Smooth muscle cell of the brain vasculature (primary cell): ENCODE results near the gene UBAP2L.
"Not testable (repeated sequence)": the region's sequence is repeated elsewhere in the genome, so short reads cannot be mapped to it uniquely, and the experiment has no call there.

ENCODE experiments used
- DNase-seq: peaks from one replicate; pipeline ENCODE4 v3.0.0-alpha.2; 2012; ENCODE audit warnings: low read depth, low spot score

Gene UBAP2L

GRCh38 chr1:154198756-154199562, 21.8 kb upstream of the UBAP2L start:
- DNase-seq, result no peak

DNA sequence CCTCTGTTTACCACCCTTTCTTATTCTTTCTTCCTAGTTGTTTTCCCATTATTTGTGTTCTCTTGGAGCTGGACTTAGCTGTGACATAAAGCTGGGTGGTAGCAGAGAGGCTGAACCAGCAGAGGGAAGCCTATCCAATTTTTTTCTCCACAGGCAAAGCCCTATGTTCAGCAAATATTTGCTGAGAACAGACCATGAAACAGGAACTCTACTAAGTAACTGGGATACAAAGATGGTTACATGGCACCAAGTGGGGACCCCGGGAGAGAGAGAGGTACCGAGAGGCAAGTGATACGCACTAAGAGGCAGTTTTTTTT, 21.2 kb upstream of the UBAP2L start:
- no peak for DNase-seq

DNA sequence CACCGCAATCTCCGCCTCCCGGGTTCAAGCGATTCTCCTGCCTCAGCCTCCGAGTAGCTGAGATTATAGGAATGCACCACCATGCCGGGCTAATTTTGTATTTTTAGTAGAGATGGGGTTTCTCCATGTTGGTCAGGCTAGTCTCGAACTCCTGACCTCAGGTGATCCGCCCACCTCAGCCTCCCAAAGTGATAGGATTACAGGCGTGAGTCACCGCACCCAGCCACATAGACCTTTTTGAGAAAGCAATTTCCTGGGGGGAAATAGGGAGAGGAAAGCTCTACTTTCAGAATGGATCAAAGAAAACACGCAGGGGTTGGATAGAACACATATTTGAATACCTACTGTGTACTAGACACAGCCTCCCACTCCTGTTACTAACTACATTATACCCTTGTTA, 15.0 kb upstream of the UBAP2L start:
- not testable (repeated sequence) for DNase-seq

- DNase-seq, result no peak
Measured at GRCh38 chr1:154206196-154206595, 14.6 kb upstream of the UBAP2L start, which contains the start of gene CFAP141. CFAP141 (minus strand) TSS chr1:154206333; CDS start chr1:154206307, 26 bp downstream.

GRCh38 chr1:154207262-154207661, 13.5 kb upstream of the UBAP2L start:
- no peak for DNase-seq

DNA sequence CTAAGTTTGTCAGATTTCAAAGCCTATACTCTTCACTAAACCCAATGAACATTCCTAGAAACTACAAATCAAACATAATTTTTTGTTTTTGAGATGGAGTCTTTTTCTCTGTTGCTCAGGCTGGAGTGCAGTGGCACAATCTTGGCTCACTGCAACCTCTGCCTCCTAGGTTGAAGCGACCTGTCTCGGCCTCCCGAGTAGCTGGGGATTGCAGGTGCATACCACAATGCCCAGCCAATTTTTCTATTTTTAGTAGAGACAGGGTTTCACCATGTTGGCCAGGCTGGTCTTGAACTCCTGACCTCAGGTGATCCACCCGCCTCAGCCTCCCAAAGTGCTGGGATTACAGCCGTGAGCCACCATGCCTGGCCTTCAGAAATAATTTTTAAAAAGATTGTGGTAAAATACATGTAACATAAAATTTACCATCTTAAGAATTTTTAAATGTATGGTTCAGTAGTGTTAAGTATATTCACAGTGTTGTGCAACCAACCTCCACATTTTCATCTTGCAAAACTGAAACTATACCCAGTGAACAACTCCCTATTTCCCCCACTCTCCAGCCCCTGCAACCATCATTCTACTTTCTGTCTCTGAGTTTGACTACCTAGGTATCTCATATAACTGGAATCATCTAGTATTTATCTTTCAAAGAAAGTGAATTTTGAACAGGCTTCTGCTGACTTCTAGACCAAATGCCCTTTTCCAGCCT, 11.9 kb upstream of the UBAP2L start:
- DNase-seq, result no peak

- no peak for DNase-seq
Measured at GRCh38 chr1:154212083-154212482, 8.7 kb upstream of the UBAP2L start.

GRCh38 chr1:154213274-154213673, 7.5 kb upstream of the UBAP2L start:
- no peak for DNase-seq

DNA sequence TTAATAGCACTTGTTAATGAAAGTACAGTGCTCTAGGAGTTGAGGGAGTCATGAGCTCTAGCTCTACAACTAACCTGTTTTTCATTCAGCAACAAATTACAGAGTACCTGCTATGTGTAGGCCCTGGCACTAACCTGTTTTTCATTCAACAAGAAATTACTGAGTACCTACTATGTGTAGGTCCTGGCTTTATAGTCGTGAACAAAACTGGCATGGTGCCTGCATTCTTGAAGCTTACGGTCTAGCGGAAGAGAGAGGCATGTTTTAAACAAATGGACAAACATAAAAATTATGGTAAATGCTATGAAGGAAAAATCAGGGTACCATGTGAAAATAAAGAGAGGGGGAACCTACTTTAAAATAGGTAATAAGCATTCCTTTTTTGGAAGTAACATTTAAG, 2.2 kb upstream of the UBAP2L start:
- no peak for DNase-seq

DNA sequence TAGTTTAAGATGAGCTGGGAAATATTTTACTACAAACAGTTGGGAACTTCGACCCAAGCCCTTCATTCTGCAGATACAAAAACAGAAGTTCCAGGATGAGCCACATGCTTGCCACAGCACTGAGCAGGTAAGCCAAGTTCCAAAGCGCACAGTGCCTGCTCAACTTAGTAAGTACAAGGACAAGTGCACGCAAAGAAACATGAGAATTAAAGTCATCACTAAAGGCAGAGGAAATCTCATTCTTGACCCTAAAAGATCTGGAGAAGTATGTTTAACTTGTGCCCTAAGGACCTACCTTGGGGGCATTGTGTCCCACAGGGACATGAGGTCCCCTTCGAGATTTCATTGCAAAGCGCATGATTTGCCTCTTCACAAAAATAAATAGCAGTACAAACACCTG, 1.2 kb upstream of the UBAP2L start:
- no peak for DNase-seq

GRCh38 chr1:154220970-154221277, 169 bp downstream of the UBAP2L start:
- no peak for DNase-seq

GRCh38 chr1:154221278-154222001, 685 bp downstream of the UBAP2L start:
- peak; percentile 37 for DNase-seq

- DNase-seq, result no peak
Measured at GRCh38 chr1:154222518-154222917, 1.8 kb downstream of the UBAP2L start.

GRCh38 chr1:154222918-154223317, 2.2 kb downstream of the UBAP2L start:
- DNase-seq, result no peak

DNA sequence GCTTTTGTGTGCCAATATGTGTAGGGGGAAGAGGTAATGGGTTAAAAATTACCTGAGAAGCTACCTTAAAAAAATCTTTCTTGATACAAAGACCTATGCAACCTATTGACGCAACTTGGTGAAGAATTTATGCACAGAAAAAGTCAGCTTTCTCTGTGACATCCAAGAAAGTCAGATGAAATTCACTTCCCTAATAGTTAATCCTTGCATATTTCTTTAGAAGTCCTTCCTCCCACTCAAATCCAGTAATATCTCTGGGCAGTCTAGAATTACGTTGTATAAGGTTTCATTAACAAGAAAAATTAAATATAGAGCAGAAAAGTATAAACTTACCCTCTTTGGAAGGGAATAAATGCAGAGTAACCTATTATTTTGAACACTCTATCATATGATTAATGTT, 2.9 kb downstream of the UBAP2L start:
- no peak for DNase-seq

GRCh38 chr1:154225370-154225769, 4.6 kb downstream of the UBAP2L start:
- no peak for DNase-seq

GRCh38 chr1:154231112-154231511, 10.4 kb downstream of the UBAP2L start:
- DNase-seq, result not testable (repeated sequence)

- not testable (repeated sequence) for DNase-seq
Measured at GRCh38 chr1:154233127-154233526, 12.4 kb downstream of the UBAP2L start.

DNA sequence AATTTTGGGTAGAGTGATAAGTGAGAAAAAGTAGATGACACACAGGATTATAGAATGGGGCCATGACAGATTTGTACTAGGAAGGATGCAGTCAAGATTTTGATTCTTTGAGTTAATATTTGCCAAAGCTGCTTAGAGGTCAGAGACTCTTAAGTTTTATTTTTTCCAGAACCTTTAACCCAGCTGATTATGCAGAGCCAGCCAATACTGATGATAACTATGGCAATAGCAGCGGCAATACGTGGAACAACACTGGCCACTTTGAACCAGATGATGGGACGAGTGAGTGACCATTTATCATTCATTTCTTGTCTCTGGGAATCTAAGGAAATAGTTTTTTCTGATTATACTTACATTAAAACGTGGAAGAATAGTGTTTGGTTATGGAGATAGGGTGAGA, 16.1 kb downstream of the UBAP2L start:
- no peak for DNase-seq

DNA sequence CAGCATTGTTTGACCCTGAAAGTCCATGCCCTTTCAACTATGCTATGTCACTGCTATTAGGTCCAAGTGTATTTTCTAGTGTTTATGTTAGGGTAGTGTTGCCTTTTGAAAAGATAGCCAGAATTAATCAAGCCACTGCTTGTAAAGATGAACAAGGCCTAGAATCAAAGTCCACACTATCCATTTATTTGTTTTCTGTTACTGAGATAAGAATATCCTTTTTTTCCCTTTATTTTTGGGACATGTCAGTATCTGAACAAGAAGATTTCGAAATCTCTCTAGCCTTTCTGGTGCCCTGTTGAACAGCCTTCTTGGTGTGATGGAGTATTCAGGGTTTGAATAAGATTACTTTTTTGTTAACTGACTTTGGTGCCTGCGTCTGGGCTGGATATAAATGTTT, 16.7 kb downstream of the UBAP2L start:
- no peak for DNase-seq

DNA sequence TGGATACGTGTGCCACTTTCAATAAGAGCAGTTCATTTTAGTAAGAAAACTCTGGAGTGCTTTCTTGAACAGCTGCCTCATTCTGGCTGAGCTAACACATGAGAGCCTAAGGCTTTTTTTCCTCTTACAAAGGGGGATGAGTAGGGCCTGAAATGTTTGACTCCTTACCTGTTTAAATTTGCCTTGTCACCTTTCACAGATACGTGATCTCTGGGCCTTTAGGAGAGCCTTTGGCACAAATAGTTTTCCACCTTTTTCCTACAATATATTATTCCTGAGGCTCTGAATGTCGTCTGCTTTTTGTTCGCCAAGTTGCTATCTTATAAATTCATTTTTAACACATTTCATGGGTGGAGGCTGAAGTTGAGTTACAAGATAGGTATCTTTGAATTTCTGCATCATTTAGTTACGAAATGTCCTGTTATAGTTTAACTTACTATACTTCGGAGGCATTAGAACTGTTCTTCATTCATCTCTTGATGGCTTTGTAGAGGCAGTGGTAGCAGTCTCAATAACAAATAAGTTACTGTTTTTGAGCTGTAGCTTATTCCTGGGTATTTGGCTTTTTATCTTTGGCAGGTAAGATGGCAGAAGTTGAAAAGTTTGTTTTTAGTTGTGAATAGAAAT, 17.2 kb downstream of the UBAP2L start:
- no peak for DNase-seq

DNA sequence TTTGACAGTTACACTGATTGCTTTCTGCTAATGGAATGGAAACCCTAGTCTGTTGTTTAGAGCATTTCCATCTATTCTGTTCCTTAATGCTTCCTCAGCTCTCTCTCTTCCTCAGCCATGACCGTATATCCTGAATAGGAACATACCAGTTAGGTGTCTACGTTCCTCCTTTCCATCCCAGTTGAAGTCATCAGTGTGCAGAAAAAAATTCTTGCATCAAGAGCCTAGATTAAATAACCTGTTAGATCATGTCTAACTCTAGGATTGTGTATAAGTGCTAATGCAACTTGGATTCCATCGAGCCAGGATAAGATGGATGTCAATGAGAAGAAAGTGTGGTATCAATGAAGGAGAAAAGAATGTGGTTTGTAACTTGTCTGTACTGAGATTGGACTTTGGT, 18.7 kb downstream of the UBAP2L start:
- no peak for DNase-seq
